Measurements from ENCODE around the gene SLC8A1.

Gene SLC8A1

DNA sequence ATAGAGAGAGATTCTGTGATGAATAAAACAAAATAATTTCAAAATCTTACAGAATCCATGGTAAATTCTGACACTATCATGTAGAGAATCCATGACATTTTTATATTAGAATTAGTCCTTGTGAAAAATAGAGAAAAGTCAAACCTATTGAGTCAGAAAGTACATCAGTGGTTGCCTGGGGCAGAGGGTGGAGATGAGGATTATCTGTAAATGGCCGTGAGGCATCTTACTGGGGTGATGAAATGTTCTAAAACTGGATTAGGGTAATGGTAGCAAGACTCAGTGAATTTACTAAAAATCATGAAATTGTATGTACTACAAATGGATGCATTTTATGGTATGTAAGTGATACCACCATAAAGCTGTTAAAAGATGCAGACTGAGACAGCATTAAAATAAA is 323.1 kb downstream of the SLC8A1 start:
- no peak for DNase-seq

DNA sequence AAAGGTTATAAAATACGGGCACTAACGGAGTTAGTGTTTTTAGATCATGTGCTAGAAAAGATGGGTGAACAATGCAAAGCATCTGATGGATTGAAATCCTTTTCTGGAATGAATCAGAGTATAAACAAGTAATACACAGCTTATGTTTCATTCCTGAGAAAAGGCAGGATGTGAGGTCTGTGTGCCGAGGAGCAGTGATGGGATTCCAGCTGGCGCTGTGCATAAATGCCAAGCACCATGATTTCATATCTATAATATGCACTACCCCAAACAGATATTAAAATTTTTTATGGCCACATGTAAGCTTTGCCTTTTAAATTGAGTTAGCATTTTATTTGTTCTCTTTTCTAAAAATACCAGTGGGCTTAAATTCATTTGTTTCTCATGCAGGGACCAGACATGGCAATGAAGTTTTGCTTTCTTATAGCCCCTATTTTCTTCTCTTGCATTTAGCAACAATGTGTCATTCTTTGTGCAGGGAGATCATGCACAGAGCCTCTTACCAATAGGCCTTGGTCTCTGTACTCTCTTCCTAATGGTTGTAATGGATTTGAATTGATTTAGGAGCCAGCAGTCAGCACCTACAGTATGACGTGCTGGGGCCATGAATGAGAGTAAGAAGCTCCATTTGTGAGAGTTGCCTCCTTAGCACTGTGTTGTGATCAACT is 323.9 kb downstream of the SLC8A1 start:
- no peak for DNase-seq

DNA sequence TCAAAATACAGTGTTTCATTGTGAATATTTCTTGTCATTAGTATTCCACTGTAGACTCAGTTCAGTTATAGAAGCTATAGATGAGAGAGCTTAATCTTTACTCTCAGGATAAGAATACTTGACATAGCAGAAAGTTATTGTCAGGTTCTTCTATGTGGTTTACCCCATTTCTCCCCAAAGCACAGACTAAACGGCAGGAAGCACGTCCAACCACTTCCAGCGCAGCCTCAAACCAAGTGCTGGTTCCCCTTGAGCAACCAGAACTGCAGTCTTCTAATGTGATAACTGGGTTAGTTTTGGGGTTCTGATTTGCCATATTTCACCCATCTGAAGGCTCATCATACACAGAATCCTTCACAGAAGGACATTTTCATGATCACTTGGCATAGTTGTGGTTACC is 324.7 kb downstream of the SLC8A1 start:
- DNase-seq: no peak

- no peak for DNase-seq
Measured at GRCh38 chr2:40126006-40126405, 325.9 kb downstream of the SLC8A1 start.

GRCh38 chr2:40123746-40124145 is 328.1 kb downstream of the SLC8A1 start:
- DNase-seq: no peak

DNA sequence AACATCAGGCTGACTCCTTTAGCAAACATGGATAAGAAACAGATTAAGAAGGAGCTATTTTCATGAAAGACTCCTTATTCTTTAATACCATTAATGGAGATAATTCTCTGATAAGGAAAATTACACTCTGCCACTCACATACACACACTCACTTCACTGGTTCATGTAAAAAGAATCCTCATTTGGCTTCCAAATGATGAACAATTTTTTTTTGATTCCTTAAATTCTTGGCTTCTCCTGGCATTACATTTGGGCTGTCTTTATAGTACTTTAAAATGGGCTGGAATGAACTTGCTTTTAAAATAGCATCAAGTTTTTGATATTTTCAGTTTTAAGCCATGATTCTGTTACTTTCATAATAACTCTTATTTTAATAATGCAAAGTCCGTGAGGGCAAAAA is 328.6 kb downstream of the SLC8A1 start:
- no peak for DNase-seq

DNA sequence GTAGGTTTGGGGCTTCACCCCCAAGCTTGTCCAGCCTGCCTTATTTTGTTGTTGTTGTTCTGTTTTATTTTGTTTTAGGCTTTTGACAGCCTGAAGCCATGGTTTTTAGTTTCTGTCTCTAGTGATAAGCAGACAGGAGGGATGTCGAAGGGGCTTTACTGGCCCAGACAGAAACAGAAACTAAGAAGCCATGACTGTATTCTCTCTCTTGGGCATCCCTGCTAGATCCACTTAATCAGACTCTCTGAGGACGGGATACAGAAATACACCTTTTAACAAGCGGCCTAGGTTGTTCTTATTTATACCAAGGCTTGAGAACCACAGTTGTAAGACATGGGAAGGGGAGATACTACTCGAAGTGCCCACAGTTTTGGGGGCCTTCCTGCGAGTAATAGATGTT is 330.9 kb downstream of the SLC8A1 start:
- no peak for DNase-seq

- DNase-seq: no peak
Measured at GRCh38 chr2:40120026-40120425, 331.9 kb downstream of the SLC8A1 start.

- DNase-seq: no peak
Measured at GRCh38 chr2:40118622-40119021, 333.3 kb downstream of the SLC8A1 start.

- DNase-seq: no peak
Measured at GRCh38 chr2:40115894-40116293, 336.0 kb downstream of the SLC8A1 start.

- no peak for DNase-seq
Measured at GRCh38 chr2:40115348-40115747, 336.5 kb downstream of the SLC8A1 start.

DNA sequence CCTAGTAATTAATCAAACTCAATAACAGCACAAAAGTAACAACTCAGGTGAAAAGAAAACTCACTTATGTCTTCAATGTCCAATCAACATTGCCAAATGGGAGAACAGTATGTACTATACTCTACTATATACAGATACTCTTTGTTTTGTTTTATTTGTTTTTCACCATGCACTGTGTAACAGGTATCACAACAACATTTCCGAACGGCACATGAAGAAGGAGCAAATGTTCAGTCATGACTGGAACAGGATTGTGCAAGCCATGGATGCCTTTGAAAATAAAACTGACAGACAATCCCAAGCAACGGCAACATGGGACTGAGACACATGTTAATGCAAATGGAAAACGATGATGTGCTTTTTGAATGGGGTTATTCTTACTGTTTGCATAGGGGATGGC is 337.9 kb downstream of the SLC8A1 start:
- no peak for DNase-seq

DNA sequence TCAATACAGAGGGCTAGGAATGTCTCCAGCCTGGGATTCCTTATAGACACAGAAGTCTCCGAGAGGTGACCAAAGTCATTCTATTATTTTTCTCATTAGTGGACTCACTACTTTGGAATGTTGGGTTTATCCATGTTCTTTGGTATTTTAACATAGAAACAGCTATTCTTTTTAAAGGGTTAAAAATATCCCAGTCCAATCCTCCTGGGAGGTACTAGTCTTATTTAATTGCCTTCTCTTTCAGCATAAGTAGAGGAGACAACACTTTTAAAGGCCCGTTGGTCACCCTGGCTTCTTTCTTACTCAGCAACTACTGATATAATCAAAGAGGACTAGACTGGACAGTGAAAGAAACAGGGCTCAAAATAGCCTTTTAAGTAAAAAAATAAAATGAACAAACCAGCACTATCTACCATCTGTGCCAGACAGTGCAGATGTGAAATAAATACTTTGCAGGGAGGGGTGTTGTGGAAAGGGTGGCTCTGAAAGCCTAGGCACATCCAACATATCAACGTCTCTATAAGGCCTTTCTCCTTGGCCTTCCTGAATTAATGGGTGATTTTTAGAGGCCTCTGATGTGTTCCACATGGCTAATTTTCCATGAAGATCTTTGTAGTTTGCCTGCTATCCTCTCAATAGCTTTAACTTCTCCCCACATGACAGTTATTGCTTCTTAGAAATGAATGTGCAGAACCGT is 338.5 kb downstream of the SLC8A1 start:
- no peak for DNase-seq

GRCh38 chr2:40109381-40109780 is 342.5 kb downstream of the SLC8A1 start:
- no peak for DNase-seq

DNA sequence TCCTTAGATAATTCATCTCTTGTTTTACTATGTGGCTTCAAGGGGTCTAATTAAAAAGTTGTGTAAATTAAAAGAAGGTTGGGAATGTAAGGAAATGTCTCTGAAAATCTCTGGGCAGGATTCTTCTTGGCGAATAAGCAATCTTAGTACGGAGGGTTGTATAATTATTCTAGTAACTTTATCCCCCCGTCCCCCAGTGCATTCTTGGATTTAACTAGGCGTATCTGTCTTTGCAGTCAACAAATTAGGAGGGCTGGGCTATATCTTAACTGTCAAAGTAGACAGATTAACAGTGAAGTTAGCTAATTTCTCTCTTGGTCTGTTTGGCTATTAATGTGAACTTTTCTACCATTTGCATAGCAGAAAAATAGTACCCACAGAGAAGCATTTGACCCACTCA is 343.0 kb downstream of the SLC8A1 start:
- no peak for DNase-seq

DNA sequence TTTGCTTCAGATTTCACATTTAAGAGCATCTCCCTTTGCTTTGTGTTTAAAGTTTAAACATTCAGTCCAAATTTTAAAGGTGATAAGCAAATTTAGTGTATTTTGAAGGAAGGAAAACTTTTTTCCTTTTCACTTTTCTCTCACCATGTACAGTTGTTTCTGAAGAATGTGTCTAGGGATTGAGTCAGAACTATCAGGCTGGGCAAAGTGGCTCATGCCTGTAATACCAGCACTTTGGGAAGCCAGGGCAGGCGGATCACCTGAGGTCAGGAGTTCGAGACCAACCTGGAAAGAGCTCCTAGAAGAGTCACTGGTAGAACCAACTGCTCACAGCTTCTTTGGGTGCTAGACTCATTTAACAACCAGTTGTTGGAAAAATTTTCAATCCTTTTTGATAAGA is 345.8 kb downstream of the SLC8A1 start:
- no peak for DNase-seq

GRCh38 chr2:40105593-40105992 is 346.3 kb downstream of the SLC8A1 start:
- no peak for DNase-seq

DNA sequence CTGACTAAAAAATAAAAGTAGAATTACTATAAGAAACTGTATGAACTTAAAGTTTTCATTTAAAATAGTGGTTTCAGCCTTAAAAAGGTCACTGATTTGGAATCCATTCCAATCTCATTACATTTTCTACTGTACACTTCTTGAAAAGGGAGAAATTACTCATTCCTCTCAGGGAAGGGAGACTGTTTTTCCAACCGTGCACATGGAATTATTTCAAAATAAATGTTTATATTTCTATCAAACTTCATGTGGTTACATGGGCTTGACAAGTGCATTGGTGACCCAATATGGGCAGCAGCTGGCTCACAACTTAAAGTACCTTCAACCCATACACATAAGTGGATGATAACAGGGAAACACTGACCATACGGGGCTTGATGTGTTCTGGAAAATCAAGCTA is 348.3 kb downstream of the SLC8A1 start:
- no peak for DNase-seq

DNA sequence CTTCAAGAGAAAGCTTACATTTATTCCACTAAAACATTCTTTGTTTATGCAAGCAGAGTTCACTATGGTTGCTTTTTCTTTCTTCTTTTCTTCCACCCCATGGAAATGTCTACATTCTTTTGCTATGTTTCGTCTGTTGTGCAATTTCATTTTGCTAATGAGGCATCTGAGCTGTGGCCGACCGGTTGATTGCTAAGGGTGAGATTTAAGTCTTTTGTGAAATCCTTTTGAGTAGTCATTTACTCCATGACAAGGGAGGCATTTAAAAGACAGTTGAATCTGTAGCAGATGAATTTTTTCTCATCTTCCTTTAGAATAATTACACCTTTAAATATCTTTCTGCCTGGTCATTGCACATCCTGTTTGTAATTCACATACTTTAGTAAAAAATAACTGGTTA is 348.7 kb downstream of the SLC8A1 start:
- no peak for DNase-seq

DNA sequence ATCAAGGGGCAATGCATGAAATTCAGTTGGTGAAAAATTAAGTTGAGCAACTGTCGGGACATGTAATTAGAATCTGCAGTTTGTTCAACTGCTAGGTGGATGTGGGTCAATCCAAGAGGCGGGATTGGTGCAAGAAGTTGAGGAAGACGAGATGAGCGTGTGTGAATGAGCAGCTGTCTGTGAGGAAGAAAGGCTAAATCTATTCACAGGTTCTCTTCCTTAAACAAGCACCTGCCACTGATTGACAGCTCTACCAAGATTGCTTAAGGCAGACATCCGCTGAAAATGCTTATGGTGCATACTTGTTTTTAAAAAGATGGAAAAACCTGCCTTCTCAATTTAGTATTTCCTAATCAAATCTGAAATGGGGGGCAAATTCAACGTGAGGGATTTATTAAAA is 349.4 kb downstream of the SLC8A1 start:
- no peak for DNase-seq

DNA sequence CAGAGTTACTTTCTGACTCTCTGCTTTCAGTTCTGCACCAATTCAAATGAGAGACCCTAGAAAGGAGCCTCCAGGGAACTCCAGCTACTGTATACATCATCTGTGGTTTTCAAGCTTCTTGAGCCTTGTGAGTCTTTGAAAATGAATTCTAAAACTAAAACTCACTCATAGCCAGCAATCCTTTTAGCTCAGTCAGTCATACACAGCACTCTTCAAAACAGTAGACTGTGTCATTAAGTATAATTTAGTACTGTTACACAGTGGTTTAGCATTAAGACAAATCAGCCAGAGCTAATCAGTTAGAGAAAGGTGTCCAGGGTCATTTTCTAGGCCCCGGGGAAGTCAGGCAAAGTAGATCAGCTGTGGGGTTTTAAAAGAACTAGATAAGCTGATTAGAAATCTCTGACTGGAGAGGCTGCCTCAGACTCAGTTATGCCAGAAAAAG is 350.7 kb downstream of the SLC8A1 start:
- no peak for DNase-seq

- no peak for DNase-seq
Measured at GRCh38 chr2:40100676-40101075, 351.2 kb downstream of the SLC8A1 start.

GRCh38 chr2:40098786-40099470 is 353.0 kb downstream of the SLC8A1 start:
- DNase-seq: no peak

- DNase-seq: no peak
Measured at GRCh38 chr2:40097691-40098385, 354.1 kb downstream of the SLC8A1 start.

Data from CD4-positive, alpha-beta T cell treated with Interleukin-17A for 1 hour (primary cell).